ENCODE measurements around the gene ANKRD27.
"Not testable (repeated sequence)": the region's sequence is repeated elsewhere in the genome, so short reads cannot be mapped to it uniquely, and the experiment has no call there.

Gene ANKRD27

DNA sequence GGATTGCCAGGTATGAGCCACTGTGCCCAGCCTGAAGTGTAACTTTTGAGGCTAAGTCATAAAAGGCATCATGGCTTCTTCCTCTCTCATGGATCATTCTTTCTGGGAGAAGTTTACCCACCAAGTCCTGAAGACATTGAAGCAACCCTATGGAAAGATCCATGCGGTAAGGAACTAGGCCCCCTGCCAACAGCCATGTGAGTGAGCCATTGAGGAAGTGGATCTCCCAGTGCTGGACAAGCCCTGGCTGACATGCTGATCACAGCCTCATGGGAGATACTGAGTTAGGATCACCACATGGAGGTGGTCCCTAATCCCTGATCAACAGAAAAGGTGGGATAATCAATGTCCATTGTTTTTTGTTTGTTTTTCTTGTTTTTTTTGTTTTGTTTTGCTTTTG lies 13.3 kb upstream of the ANKRD27 start:
- DNase-seq (ENCODE audit: low spot score) = no peak

GRCh38 chr19:32687681-32688080 lies 12.7 kb upstream of the ANKRD27 start:
- no peak for DNase-seq (ENCODE audit: low spot score)

DNA sequence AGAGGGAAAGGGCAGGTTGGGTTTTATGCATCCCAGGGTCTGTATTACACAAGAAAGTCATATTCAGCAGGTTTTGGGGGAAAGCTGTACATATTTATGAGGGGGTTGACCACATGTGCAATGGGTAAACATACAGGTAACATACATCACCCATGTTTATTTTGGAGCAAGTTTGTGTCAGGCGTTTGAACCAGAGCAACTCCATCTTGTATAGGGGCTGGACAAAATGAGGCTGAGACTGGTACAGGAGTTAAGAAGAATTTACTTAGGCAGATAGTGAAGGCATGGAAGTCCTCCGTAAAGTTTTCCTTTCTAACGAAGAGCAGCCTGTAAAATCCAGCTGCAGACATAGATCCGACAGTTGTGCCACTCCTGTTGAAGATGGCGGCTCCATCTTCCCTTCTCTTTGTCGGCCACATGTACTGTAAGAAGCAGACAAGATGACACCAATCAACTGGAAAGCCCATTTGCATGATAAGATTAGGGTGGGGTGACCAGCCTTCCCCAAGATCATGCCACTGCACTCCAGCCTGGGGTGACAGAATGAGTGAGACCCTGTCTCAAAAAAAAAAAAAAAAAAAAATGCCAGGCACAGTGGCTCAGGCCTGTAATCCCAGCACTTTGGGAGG lies 12.0 kb upstream of the ANKRD27 start:
- DNase-seq (ENCODE audit: low spot score) = no peak

DNA sequence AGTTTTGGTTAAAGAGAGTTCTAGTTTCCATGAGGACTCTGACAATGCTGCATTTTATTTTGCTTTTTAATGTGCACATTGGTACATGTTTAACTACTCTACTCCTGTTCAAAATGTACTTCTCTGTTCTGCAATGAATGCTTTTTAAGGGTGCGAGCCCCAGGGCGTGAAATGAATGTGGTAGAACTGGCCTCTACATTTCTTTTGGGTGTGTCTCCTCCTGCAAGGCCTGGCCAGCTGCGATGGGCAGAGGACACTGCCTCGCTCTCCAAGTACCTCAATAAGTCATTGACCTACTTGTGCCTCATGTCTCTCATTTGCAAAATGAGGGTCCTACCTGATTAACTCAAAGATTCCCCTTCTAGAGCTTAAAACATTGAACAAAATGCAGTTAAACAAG lies 7.3 kb upstream of the ANKRD27 start:
- no peak for DNase-seq (ENCODE audit: low spot score)

GRCh38 chr19:32680986-32681385 lies 6.0 kb upstream of the ANKRD27 start:
- no peak for DNase-seq (ENCODE audit: low spot score)

DNA sequence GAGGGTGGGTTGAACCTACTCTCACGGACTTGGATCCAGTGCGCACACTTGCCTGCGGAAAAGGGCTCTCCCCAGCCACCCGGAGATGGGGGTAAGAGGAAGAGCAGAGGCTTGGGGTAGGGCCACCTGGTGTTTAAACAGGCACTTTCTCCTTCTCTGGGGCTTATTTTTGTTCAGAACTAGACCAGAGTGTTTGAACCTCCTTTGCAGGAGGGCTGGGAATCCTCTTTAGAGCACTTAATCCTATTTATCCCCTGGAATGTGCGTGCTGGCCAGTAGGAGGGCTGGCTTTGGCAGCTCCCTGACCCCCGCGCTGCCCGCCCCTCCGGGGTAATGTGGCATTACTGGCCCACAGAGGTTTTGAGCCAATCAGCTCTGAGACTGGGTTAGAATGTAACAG lies 2.7 kb upstream of the ANKRD27 start:
- no peak for DNase-seq (ENCODE audit: low spot score)

DNA sequence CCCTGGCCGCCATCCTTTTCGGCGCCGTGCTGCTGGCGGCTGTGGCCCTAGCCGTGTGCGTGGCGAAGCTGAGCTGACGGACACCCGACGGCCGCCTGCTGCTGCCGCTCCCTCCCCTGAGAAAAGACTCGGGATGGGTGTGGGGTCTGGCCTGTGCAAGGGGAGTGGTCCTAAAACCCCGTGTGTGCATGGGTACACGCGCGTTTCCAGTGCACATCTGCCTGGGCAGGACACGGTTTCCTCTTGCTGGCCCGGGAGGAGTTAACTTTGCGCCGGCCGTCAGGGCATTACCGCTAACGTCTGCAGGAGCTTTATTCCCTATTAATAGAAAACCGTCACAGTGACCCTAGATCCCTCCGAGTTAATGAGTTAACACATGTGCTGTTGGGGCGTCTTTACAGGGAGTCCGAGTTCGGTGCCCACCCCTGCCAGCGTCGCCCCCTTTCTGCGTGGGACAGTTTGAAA lies 1.9 kb upstream of the ANKRD27 start:
- DNase-seq (ENCODE audit: low spot score) = no peak

- no peak for DNase-seq (ENCODE audit: low spot score)
These were observed 1.4 kb upstream of the ANKRD27 start for GRCh38 chr19:32676186-32676894.

DNA sequence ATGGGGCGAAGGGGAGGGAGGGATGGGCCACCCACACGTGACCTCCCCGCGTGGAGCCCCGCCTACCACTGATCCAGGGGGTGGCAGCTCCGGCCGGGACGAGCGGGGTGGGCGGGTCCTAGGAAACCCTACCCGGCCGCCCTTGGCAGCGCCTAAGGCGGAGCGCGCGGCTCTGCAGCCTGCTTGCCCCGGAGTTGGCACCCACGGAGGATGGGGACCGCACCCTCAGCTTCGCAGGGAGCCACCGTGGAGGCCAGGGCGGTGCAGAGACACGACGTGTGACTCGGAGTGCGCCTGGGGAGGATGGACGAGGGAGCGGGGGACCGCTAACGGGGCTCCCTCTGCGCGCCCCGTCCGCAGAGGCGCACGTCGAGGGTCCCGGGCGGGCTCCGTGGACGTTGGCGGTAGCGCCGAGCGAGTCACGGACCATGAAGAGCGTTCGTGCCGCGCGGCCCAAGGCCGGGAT lies 773 bp upstream of the ANKRD27 start, which contains the start of gene RGS9BP:
Gene RGS9BP, plus strand, starts transcription at position 129 of the 466 bp plus-strand sequence. CDS start 416 bp downstream, outside the sequence.
- DNase-seq (ENCODE audit: low spot score) = peak; percentile 84

DNA sequence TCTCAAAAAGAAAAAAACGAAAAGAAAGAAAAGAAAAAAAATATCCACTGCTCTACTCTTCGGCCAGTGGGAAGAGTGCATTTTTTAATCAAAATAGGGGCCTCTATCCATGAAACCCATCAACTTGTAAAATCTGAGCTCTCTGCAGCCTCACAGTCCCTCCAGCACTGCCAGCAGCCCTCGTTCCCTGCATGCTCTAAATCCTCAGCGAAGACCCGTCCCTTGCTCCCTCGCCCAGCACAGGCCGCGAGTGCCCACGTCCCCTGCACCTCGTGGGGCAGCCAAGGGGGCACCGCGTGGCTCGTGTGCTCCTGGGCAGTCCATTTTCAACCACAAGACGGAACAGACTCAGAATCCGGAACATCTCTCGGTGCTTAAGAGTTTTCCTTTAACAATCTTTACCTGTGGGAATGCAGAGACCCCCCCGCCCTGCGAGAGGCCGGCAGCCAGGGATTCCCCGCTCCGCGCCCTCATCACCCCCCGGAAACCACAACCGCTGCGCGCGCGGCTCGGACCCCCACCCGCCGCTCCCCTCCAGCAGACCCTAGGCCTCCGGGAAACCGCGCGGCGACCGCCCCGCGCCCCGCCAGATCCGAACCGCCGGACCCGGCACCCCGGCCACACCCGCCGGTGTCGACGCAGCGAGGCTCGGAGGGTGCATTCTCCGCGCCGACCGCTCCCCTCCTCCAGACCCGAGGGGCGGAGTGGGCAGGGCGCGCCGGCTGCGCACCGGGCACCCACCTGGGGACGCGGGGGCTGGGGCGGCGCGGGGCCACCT lies 638 bp downstream of the ANKRD27 start:
- DNase-seq (ENCODE audit: low spot score) = no peak

GRCh38 chr19:32673573-32673972 lies 1.4 kb downstream of the ANKRD27 start:
- no peak for DNase-seq (ENCODE audit: low spot score)

DNA sequence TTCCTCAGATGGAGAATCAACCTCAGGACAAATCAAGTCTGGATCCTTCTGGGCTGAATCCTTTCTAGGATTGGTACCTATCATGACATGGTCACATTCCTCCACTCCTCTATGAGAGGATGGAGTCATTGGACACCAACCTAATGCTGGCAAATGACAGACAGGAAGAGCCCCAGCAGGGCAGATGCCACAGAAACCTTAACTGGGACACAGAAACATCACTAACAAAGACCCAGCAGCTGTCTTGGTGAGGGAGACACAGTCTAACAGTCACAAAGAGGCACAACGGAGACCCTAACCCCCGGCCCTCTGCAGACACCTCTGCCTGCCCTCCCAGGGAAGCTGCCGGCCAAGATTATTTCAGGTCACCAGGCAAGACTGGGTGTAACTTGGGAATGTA lies 2.1 kb downstream of the ANKRD27 start:
- no peak for DNase-seq (ENCODE audit: low spot score)

- DNase-seq (ENCODE audit: low spot score) = peak; percentile 25
These were observed 2.9 kb downstream of the ANKRD27 start for GRCh38 chr19:32671883-32672593.

DNA sequence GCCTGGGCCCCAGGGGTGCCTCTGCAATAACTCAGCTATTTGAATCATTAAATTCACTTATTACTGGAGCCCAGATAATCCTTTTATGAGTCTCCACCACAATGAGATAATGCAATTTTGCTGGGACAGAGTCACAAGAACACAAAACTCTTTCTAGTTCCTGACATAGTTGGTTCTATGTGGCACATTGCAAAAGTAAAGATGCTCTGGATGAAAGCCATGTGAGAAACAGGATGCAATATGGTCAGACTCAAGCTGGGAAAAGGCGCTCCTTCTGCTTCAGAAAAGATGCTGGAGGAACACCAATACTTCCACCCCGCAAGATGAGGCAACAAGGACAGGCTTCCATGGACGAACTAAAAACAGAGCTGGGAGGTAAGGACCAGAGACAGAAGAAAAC lies 5.7 kb downstream of the ANKRD27 start:
- no peak for DNase-seq (ENCODE audit: low spot score)

GRCh38 chr19:32666084-32666483 lies 8.9 kb downstream of the ANKRD27 start:
- DNase-seq (ENCODE audit: low spot score) = no peak

- no peak for DNase-seq (ENCODE audit: low spot score)
These were observed 12.8 kb downstream of the ANKRD27 start for GRCh38 chr19:32662186-32662585.

GRCh38 chr19:32661318-32661717 lies 13.7 kb downstream of the ANKRD27 start:
- no peak for DNase-seq (ENCODE audit: low spot score)

DNA sequence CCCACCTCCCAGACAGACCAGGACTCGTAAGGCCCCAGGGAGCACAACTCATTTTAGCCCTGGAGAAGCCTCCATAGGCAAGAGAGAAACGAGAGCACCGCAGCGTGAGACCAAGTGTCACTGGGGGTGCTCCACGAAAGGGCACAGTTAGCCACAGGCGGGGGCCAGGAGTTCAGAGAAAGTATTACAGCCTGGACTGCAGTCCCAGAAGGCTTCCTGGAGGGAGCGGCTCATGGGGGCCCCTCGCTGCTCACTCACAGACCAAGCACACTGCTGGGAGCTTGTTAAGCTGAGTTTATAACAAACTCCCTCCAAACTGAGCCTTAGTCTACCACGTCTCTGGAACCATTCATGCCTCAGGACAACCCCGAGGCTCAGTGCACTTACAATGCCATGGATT lies 16.5 kb downstream of the ANKRD27 start:
- no peak for DNase-seq (ENCODE audit: low spot score)

DNA sequence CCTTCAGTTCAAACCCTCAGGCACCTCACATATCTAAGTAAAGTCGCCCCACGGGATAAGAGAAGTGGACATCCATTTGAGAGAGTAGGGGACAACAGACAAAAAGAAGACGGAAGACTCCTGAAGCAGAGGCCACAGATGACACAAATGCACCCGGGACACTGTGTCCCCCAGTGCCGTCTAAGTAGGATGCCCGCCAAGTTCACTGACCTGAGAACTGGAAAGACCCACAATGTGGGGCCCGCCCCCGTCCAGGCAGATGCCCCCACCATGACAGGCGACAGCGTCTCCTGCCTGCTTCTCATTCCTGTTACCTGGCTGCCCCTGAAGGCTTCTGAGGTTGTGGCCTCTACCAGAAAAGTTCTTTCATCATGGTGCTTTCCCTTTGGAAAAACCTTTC lies 16.9 kb downstream of the ANKRD27 start:
- no peak for DNase-seq (ENCODE audit: low spot score)

DNA sequence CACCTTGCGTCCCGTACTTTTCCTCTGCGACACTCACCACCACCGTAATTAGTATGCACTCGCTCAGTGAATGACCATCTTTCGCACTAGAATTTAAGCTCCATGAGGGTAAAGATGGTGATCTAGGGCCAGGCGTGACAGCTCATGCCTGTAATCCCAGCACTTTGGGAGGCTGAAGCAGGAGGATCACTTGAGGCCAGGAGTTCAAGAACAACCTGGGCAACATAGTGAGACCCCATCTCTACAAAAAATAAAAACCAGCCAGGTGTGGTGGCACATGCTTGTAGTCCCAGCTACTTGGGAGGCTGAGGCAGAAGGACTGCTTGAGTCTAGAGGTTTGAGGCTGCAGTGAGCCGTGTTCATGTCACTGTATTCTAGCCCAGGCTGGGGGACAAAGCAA lies 18.6 kb downstream of the ANKRD27 start:
- not testable (repeated sequence) for DNase-seq (ENCODE audit: low spot score)

DNA sequence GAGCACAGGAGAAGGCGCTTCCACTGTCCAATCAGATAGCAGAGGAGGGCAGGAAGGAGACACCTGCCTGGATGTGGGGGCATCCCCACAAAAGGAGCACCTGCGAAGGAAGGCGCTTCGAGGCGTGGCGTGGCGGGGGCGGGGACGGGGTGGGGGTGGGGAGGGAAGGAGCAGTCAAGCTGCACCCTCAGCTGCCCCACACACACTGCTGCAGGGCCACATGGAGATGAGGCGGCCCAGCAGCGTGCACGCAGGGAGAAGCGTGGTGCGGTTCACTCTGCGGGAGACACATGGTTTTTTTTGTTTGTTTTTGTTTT lies 21.4 kb downstream of the ANKRD27 start:
- DNase-seq (ENCODE audit: low spot score) = no peak

- no peak for DNase-seq (ENCODE audit: low spot score)
These were observed 21.9 kb downstream of the ANKRD27 start for GRCh38 chr19:32652894-32653598.

Measured in hematopoietic multipotent progenitor cell treated with erythropoietin and hydrocortisone succinate and interleukin-3 and kit ligand, for 15 days (in vitro differentiated cells).